PC-9 (cell line): ENCODE measurements around the gene DYSF. TPM values are rescaled to one million over a fixed set of nuclear protein-coding genes. Genes with fewer than 3 reads are reported as not detected.

Experiments used
- BruUV-seq: library from RNA; stranded (reverse); fragments of 400-500 nt; replicated peaks from 2 replicates; lab custom pipeline; 2021; lab: Mats Ljungman, UMichigan
- CTCF ChIA-PET: fragments of 300-600 bp; sonication (Branson Sonifier 250); formaldehyde crosslinking; loops from one replicate; lab custom pipeline; 2022; ENCODE audit warnings: antibody characterized with exemption; lab: Charles Lee
- POLR2A ChIA-PET: fragments of 300-600 bp; sonication (Branson Sonifier 250); formaldehyde crosslinking; loops from one replicate; lab custom pipeline; 2022; ENCODE audit warnings: antibody characterized with exemption; ENCODE audit not compliant: unreplicated experiment; lab: Charles Lee
- DNase-seq, 2 experiments: peaks; one replicate each; pipeline versions ENCODE4 v3.0.0 to v3.0.0-alpha.2; 2015 to 2022; ENCODE audit warnings: mixed read lengths in 1 of 2
- H2AFZ ChIP-seq: fragments of 200-600 bp; sonication (generic); 2 replicates; pipeline ENCODE4 v1.8.1; 2017; ENCODE audit warnings: antibody characterized with exemption
- H3F3A ChIP-seq: fragments of 200-600 bp; sonication (generic); 2 replicates; pipeline ENCODE4 v1.8.1; 2017; ENCODE audit warnings: antibody characterized with exemption, mild to moderate bottlenecking, low read depth; ENCODE audit not compliant: insufficient read depth
- H3K27ac ChIP-seq: fragments of 200-600 bp; sonication (generic); 2 replicates; pipeline ENCODE4 v1.6.1; 2016; ENCODE audit warnings: mixed run types
- H3K27me3 ChIP-seq: fragments of 200-600 bp; sonication (generic); 2 replicates; pipeline ENCODE4 v1.6.1; 2016; ENCODE audit warnings: low read depth, mixed run types; ENCODE audit not compliant: insufficient read depth
- H3K36me3 ChIP-seq: fragments of 200-600 bp; sonication (generic); 2 replicates; pipeline ENCODE4 v1.6.1; 2016; ENCODE audit warnings: low read depth, mixed run types
- H3K4me1 ChIP-seq: fragments of 200-600 bp; sonication (generic); replicated peaks from 2 replicates; pipeline ENCODE4 v1.6.1; 2016; ENCODE audit warnings: mixed run types; ENCODE audit not compliant: insufficient read depth
- H3K4me2 ChIP-seq: fragments of 200-600 bp; sonication (generic); 2 replicates; pipeline ENCODE4 v1.6.1; 2017; ENCODE audit warnings: mixed run types
- H3K4me3 ChIP-seq: fragments of 200-600 bp; sonication (generic); 2 replicates; pipeline ENCODE4 v1.6.1; 2016; ENCODE audit warnings: mixed run types
- H3K79me2 ChIP-seq: fragments of 200-600 bp; sonication (generic); 2 replicates; pipeline ENCODE4 v1.6.1; 2017; ENCODE audit warnings: low read depth, mixed run types
- H3K9me2 ChIP-seq: fragments of 200-600 bp; sonication (generic); 2 replicates; pipeline ENCODE4 v1.8.1; 2017; ENCODE audit warnings: mild to moderate bottlenecking; ENCODE audit not compliant: insufficient read depth
- H3K9me3 ChIP-seq: fragments of 200-600 bp; sonication (generic); 2 replicates; pipeline ENCODE4 v1.8.1; 2016; ENCODE audit warnings: low read depth; ENCODE audit not compliant: insufficient read depth
- H4K20me1 ChIP-seq: fragments of 200-600 bp; sonication (generic); 2 replicates; pipeline ENCODE4 v1.8.1; 2017; ENCODE audit not compliant: insufficient read depth
- CTCF ChIP-seq: fragments of 200-600 bp; sonication (generic); conservative IDR thresholded peaks from 2 replicates; pipeline ENCODE4 v1.6.1; 2017; ENCODE audit warnings: mixed run types, antibody characterized with exemption, mild to moderate bottlenecking, moderate library complexity
- EZH2 ChIP-seq: fragments of 200-600 bp; sonication (generic); IDR thresholded peaks from 2 replicates; pipeline ENCODE4 v1.8.0; 2017; ENCODE audit warnings: antibody characterized with exemption, low read depth
- intact Hi-C: fragments of 100-400 bp; cut with micrococcal nuclease; formaldehyde crosslinking; loops from one replicate; pipeline ENCODE4 v1.10.0; 2022; ENCODE audit not compliant: unreplicated experiment
- total RNA-seq: library from RNA; stranded (reverse); gene quantifications from 2 replicates; pipeline ENCODE4 v1.2.3, GENCODE V29; 2021

The DYSF gene
- total RNA-seq, 1 experiment from 2014 or later = 12.2 TPM

- H3K4me1 ChIP-seq = peaks cover 14% of the 10 kb centered on the region
- peaks cover 3% of the 10 kb centered on the region for H3K79me2 ChIP-seq
- BruUV-seq = no TSS peak
- no peak overlapping the region for H3K4me3 ChIP-seq
- peaks cover 49% of the 10 kb centered on the region for H3K36me3 ChIP-seq
- POLR2A ChIA-PET = no interaction called here
- no peaks in the 10 kb centered on the region for H3K9me2 ChIP-seq
- H2AFZ ChIP-seq = no peak overlapping the region
- H3K27ac ChIP-seq = no peak overlapping the region
- no peak overlapping the region for H3K4me2 ChIP-seq
- DNase-seq = no peak
- intact Hi-C loops = no loop called here
- TF ChIP-seq EZH2 (no peak), CTCF (no peak)
- CTCF ChIA-PET = no interaction called here
- peaks cover 28% of the 10 kb centered on the region for H3F3A ChIP-seq
- H4K20me1 ChIP-seq = peaks cover 3% of the 10 kb centered on the region
- no peaks in the 10 kb centered on the region for H3K27me3 ChIP-seq
- no peaks in the 10 kb centered on the region for H3K9me3 ChIP-seq
Measured at GRCh38 chr2:71422786-71423185, 30.6 kb upstream of the DYSF start.

- no peak overlapping the region for H3K4me2 ChIP-seq
- no peak for DNase-seq
- POLR2A ChIA-PET = no interaction called here
- no peaks in the 10 kb centered on the region for H3K9me3 ChIP-seq
- H3K27me3 ChIP-seq = no peaks in the 10 kb centered on the region
- no peaks in the 10 kb centered on the region for H3K9me2 ChIP-seq
- no peak overlapping the region for H3K27ac ChIP-seq
- CTCF ChIA-PET = no interaction called here
- H3K79me2 ChIP-seq = no peaks in the 10 kb centered on the region; the same call in 1 of the 2 replicates
- BruUV-seq = no TSS peak
- peaks cover 10% of the 10 kb centered on the region; the same call in 1 of the 2 replicates for H3K4me1 ChIP-seq
- TF ChIP-seq EZH2 (no peak), CTCF (no peak)
- H2AFZ ChIP-seq = no peak overlapping the region
- peaks cover 19% of the 10 kb centered on the region for H3F3A ChIP-seq
- H4K20me1 ChIP-seq = peaks cover 3% of the 10 kb centered on the region
- intact Hi-C loops = no loop called here
- peaks cover 53% of the 10 kb centered on the region for H3K36me3 ChIP-seq
- H3K4me3 ChIP-seq = no peak overlapping the region
Measured at GRCh38 chr2:71423817-71424420, 29.4 kb upstream of the DYSF start.

GRCh38 chr2:71426721-71427120, 26.6 kb upstream of the DYSF start:
- no peaks in the 10 kb centered on the region for H3K79me2 ChIP-seq
- H3K9me3 ChIP-seq = no peaks in the 10 kb centered on the region
- peaks cover 3% of the 10 kb centered on the region; the same call in 1 of the 2 replicates for H4K20me1 ChIP-seq
- H3K9me2 ChIP-seq = no peaks in the 10 kb centered on the region
- no TSS peak for BruUV-seq
- no peak overlapping the region for H3K27ac ChIP-seq
- intact Hi-C loops = loop anchor here (1.0 kb wide), 1 partner anchor 21 kb away; no protein-coding TSS in a partner anchor
- H3K4me1 ChIP-seq = peaks cover 10% of the 10 kb centered on the region; the same call in 1 of the 2 replicates
- peaks cover 65% of the 10 kb centered on the region for H3K36me3 ChIP-seq
- H3F3A ChIP-seq = peaks cover 7% of the 10 kb centered on the region
- no peaks in the 10 kb centered on the region for H3K27me3 ChIP-seq
- TF ChIP-seq CTCF = no peak
- no peak for TF ChIP-seq EZH2
- ChIA-PET CTCF (no interaction called here), POLR2A (no interaction called here)
- H3K4me2 ChIP-seq = no peak overlapping the region
- DNase-seq = no peak
- H2AFZ ChIP-seq = no peak overlapping the region
- no peak overlapping the region for H3K4me3 ChIP-seq
